ENCODE results near the gene PARP4.

Gene PARP4

GRCh38 chr13:24512197-24512907 is at the start of gene PARP4 (continued):
- TF ChIP-seq GFI1B (tag by site-specific recombination; IDR thresholded peaks at IDR 0.05) (no peak), ZBTB1 (tag by site-specific recombination; IDR thresholded peaks at IDR 0.05) (no peak; the same call in 1 of the 2 replicates), KLF10 (tag by site-specific recombination; IDR thresholded peaks at IDR 0.05) (no peak; the same call in 1 of the 2 replicates), ZBTB26 (tag by site-specific recombination; optimal IDR thresholded peaks at IDR 0.05) (peak; percentile 87), AEBP2 (tag by site-specific recombination; IDR thresholded peaks at IDR 0.05; ENCODE audit: borderline replicate concordance) (no peak), RBAK (tag by site-specific recombination; IDR thresholded peaks at IDR 0.05) (no peak), MZF1 (tag by site-specific recombination; IDR thresholded peaks at IDR 0.05; ENCODE audit: borderline replicate concordance) (no peak), ZNF629 (tag by site-specific recombination; IDR thresholded peaks at IDR 0.05) (no peak; the same call in 1 of the 2 replicates), ZNF518A (tag by site-specific recombination; conservative IDR thresholded peaks at IDR 0.05; ENCODE audit: low read depth) (0 out of 2 replicates have a peak, but pooled peaks have one; percentile 21), ZXDB (tag by site-specific recombination; IDR thresholded peaks at IDR 0.05) (peak; percentile 84), ZNF561 (tag by site-specific recombination; IDR thresholded peaks at IDR 0.05; ENCODE audit: borderline replicate concordance) (peak; percentile 52), ZBTB7A (tag by site-specific recombination; IDR thresholded peaks at IDR 0.05; ENCODE audit: low read depth) (no peak), ZNF558 (tag by site-specific recombination; IDR thresholded peaks at IDR 0.05) (no peak), KLF7 (tag by site-specific recombination; IDR thresholded peaks at IDR 0.05; ENCODE audit: borderline replicate concordance) (peak; percentile 98), PRDM6 (tag by site-specific recombination; IDR thresholded peaks at IDR 0.05) (no peak), ZNF175 (tag by site-specific recombination; IDR thresholded peaks at IDR 0.05) (no peak), IKZF3 (tag by site-specific recombination; IDR thresholded peaks at IDR 0.05) (peak; percentile 78), ZNF311 (tag by site-specific recombination; IDR thresholded peaks at IDR 0.05; ENCODE audit: borderline replicate concordance) (no peak), ELK4 (IDR thresholded peaks at IDR 0.05; ENCODE audit: borderline replicate concordance, low read depth, low read length) (no peak), OVOL3 (tag by site-specific recombination; IDR thresholded peaks at IDR 0.05) (no peak), ZNF214 (tag by site-specific recombination; IDR thresholded peaks at IDR 0.05; ENCODE audit: borderline replicate concordance) (no peak), ZNF843 (tag by site-specific recombination; IDR thresholded peaks at IDR 0.05) (no peak), KLF16 (tag by site-specific recombination; IDR thresholded peaks at IDR 0.05) (peak; percentile 63; the same call in 1 of the 2 replicates), ZNF660 (tag by site-specific recombination; IDR thresholded peaks at IDR 0.05) (no peak), MYNN (tag by site-specific recombination; IDR thresholded peaks at IDR 0.05; ENCODE audit: borderline replicate concordance) (no peak), ZSCAN4 (tag by site-specific recombination; IDR thresholded peaks at IDR 0.05) (no peak), ZNF354C (tag by site-specific recombination; IDR thresholded peaks at IDR 0.05; ENCODE audit: borderline replicate concordance, low read depth) (no peak), ZNF777 (tag by site-specific recombination; IDR thresholded peaks at IDR 0.05; ENCODE audit: borderline replicate concordance) (no peak)
